ENCODE measurements around the gene ADGRA3. TPM values are rescaled to one million over a fixed set of nuclear protein-coding genes. Genes with fewer than 3 reads are reported as not detected.

ADGRA3 gene
- polyA plus RNA-seq, 1 donor from 2014 or later = 40.5 TPM

- no peak overlapping the region for H2AFZ ChIP-seq (ENCODE audit: low read depth, low read length)
- no peaks in the 10 kb centered on the region for H3K9me2 ChIP-seq (ENCODE audit: insufficient read depth, low read length)
- no peaks in the 10 kb centered on the region for H3K9me3 ChIP-seq (ENCODE audit: low read length)
- H3K4me3 ChIP-seq (ENCODE audit: low read length) = peak overlapping the region; percentile 94
- H3K36me3 ChIP-seq (ENCODE audit: insufficient read depth, low read length) = no peaks in the 10 kb centered on the region
- H3K4me2 ChIP-seq (ENCODE audit: low read length) = peak overlapping the region; percentile 88
- H3K27ac ChIP-seq (ENCODE audit: low read length) = no peak overlapping the region
- TF ChIP-seq TAF1 (IDR thresholded peaks at IDR 0.05; ENCODE audit: low read depth) (no peak), CTCF (IDR thresholded peaks at IDR 0.05; ENCODE audit: poor library complexity, severe bottlenecking) (no peak)
- no peaks in the 10 kb centered on the region for H4K20me1 ChIP-seq (ENCODE audit: insufficient read depth)
- no peaks in the 10 kb centered on the region for H3K27me3 ChIP-seq (ENCODE audit: insufficient read depth, low read depth, low read length)
- H3F3A ChIP-seq (ENCODE audit: insufficient read depth, low read length, poor library complexity, severe bottlenecking) = peaks cover 3% of the 10 kb centered on the region
- no peak overlapping the region for H3K9ac ChIP-seq (ENCODE audit: low read length)
- peaks cover 43% of the 10 kb centered on the region for H3K79me2 ChIP-seq (replicated peaks; ENCODE audit: insufficient read depth, low read length)
Measured at GRCh38 chr4:22514001-22514400, 1.9 kb downstream of the ADGRA3 start.

- H3F3A ChIP-seq (ENCODE audit: insufficient read depth, low read length, poor library complexity, severe bottlenecking) = peaks cover 3% of the 10 kb centered on the region
- TF ChIP-seq TAF1 (IDR thresholded peaks at IDR 0.05; ENCODE audit: low read depth) (no peak), EZH2 (IDR thresholded peaks at IDR 0.05; ENCODE audit: borderline replicate concordance, insufficient read depth, low read length, poor library complexity, severe bottlenecking) (no peak), REST (IDR thresholded peaks at IDR 0.05; ENCODE audit: borderline replicate concordance) (no peak), RAD21 (conservative IDR thresholded peaks at IDR 0.05) (no peak), EP300 (conservative IDR thresholded peaks at IDR 0.05; ENCODE audit: poor library complexity, severe bottlenecking) (no peak), MXI1 (conservative IDR thresholded peaks at IDR 0.05; ENCODE audit: poor library complexity, severe bottlenecking) (no peak), SMC3 (conservative IDR thresholded peaks at IDR 0.05; ENCODE audit: poor library complexity) (no peak), POLR2AphosphoS5 (IDR thresholded peaks at IDR 0.05) (no peak), CTCF (IDR thresholded peaks at IDR 0.05; ENCODE audit: poor library complexity, severe bottlenecking) (no peak)
- no peaks in the 10 kb centered on the region for H3K27me3 ChIP-seq (ENCODE audit: insufficient read depth, low read depth, low read length)
- H3K9me2 ChIP-seq (ENCODE audit: insufficient read depth, low read length) = no peaks in the 10 kb centered on the region
- no peaks in the 10 kb centered on the region for H3K9me3 ChIP-seq (ENCODE audit: low read length)
- no peak overlapping the region for H3K4me2 ChIP-seq (ENCODE audit: low read length)
- H4K20me1 ChIP-seq (ENCODE audit: insufficient read depth) = no peaks in the 10 kb centered on the region
- no peak overlapping the region for H3K27ac ChIP-seq (ENCODE audit: low read length)
- no peak overlapping the region for H3K9ac ChIP-seq (ENCODE audit: low read length)
- H2AFZ ChIP-seq (ENCODE audit: low read depth, low read length) = no peak overlapping the region
- peaks cover 58% of the 10 kb centered on the region for H3K79me2 ChIP-seq (replicated peaks; ENCODE audit: insufficient read depth, low read length)
- H3K4me3 ChIP-seq (ENCODE audit: low read length) = no peak overlapping the region
- no peaks in the 10 kb centered on the region for H3K36me3 ChIP-seq (ENCODE audit: insufficient read depth, low read length)
Measured at GRCh38 chr4:22512306-22512705, 3.6 kb downstream of the ADGRA3 start.
